Measurements from ENCODE around the gene TMEM19. TPM values are rescaled to one million over a fixed set of nuclear protein-coding genes. Genes with fewer than 3 reads are reported as not detected.
"Not testable (repeated sequence)": the region's sequence is repeated elsewhere in the genome, so short reads cannot be mapped to it uniquely, and the experiment has no call there.

The TMEM19 gene
- total RNA-seq, 1 donor from 2014 or later = 13.7 TPM

GRCh38 chr12:71693126-71693525, 7.2 kb downstream of the TMEM19 start:
- Mint-ChIP-seq H3K9me3 (ENCODE audit: unreplicated experiment) (no peaks in the 10 kb centered on the region), H3K27ac (ENCODE audit: unreplicated experiment) (no peak overlapping the region), H3K27me3 (ENCODE audit: unreplicated experiment) (no peaks in the 10 kb centered on the region), H3K4me3 (ENCODE audit: unreplicated experiment) (no peak overlapping the region), H3K4me1 (ENCODE audit: low read depth, unreplicated experiment) (peaks cover 2% of the 10 kb centered on the region), H3K36me3 (ENCODE audit: unreplicated experiment) (no peaks in the 10 kb centered on the region)
- DNase-seq = no peak
- TF ChIP-seq, protein P1, sequence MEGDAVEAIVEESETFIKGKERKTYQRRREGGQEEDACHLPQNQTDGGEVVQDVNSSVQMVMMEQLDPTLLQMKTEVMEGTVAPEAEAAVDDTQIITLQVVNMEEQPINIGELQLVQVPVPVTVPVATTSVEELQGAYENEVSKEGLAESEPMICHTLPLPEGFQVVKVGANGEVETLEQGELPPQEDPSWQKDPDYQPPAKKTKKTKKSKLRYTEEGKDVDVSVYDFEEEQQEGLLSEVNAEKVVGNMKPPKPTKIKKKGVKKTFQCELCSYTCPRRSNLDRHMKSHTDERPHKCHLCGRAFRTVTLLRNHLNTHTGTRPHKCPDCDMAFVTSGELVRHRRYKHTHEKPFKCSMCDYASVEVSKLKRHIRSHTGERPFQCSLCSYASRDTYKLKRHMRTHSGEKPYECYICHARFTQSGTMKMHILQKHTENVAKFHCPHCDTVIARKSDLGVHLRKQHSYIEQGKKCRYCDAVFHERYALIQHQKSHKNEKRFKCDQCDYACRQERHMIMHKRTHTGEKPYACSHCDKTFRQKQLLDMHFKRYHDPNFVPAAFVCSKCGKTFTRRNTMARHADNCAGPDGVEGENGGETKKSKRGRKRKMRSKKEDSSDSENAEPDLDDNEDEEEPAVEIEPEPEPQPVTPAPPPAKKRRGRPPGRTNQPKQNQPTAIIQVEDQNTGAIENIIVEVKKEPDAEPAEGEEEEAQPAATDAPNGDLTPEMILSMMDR (IDR thresholded peaks at IDR 0.05; ENCODE audit: partially characterized antibody, unreplicated experiment) = no peak

DNA sequence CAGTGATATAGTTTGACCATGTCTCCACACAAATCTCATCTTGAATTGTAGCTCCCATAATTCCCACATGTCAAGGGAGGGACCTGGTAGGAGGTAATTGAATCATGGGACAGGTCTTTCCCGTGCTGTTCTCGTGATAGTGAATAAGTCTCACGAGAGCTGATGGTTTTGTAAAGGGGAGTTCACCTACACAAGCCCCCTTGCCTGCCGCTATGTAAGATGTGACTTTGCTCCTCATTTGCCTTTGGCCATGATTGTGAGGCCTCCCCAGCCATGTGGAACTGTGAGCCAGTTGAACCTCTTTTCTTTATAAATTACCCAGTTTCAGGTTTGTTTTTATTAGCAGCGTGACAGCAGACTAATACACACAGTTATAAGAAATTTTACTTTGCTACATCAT, 7.8 kb downstream of the TMEM19 start:
- not testable (repeated sequence) for H3K27ac Mint-ChIP-seq (ENCODE audit: unreplicated experiment); H3K4me1 Mint-ChIP-seq (ENCODE audit: low read depth, unreplicated experiment); H3K27me3 Mint-ChIP-seq (ENCODE audit: unreplicated experiment); H3K4me3 Mint-ChIP-seq (ENCODE audit: unreplicated experiment); DNase-seq; H3K36me3 Mint-ChIP-seq (ENCODE audit: unreplicated experiment); H3K9me3 Mint-ChIP-seq (ENCODE audit: unreplicated experiment)

DNA sequence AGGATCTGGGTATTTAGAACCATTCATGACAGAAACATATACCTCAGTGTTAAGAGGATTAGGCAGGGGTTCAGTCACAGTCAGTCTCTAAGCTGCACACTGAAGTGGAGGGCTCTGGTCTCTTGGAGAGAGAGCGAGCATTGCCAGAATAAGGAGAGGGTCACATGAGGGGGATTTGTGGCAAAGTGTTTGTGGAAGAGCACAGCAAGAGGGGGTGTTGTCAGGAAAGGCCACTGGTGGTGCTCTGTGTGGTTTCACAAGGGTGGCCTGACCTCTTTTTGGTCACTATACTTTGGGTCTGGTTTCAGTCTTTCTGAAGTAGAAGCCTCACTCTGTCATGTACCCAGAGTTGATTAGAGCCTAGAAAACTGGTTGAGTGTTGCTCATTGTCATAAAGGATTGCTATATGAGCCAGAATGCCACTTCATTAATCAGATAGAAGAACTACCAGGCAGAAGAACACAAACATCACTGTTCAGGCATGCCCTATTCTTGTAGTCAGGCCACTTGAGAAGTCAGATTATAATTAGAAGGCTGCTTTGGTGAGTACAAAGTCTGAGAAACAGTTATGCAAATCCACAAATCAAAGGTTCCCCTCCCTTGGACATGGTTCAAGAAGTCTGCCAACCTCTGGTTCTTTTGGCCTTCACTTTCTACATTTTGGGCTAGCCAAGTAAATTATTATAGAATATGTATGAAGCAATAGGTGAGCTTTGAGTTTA, 8.4 kb downstream of the TMEM19 start:
- H3K36me3 Mint-ChIP-seq (ENCODE audit: unreplicated experiment) = no peaks in the 10 kb centered on the region
- H3K9me3 Mint-ChIP-seq (ENCODE audit: unreplicated experiment) = no peaks in the 10 kb centered on the region
- H3K4me3 Mint-ChIP-seq (ENCODE audit: unreplicated experiment) = no peak overlapping the region
- TF ChIP-seq, protein P1 (IDR thresholded peaks at IDR 0.05; ENCODE audit: partially characterized antibody, unreplicated experiment) = no peak
- no peak overlapping the region for H3K27ac Mint-ChIP-seq (ENCODE audit: unreplicated experiment)
- no peaks in the 10 kb centered on the region for H3K27me3 Mint-ChIP-seq (ENCODE audit: unreplicated experiment)
- DNase-seq = no peak
- H3K4me1 Mint-ChIP-seq (ENCODE audit: low read depth, unreplicated experiment) = peaks cover 2% of the 10 kb centered on the region

- no peak overlapping the region for H3K4me3 Mint-ChIP-seq (ENCODE audit: unreplicated experiment)
- TF ChIP-seq, protein P1 (IDR thresholded peaks at IDR 0.05; ENCODE audit: partially characterized antibody, unreplicated experiment) = no peak
- H3K9me3 Mint-ChIP-seq (ENCODE audit: unreplicated experiment) = no peaks in the 10 kb centered on the region
- H3K4me1 Mint-ChIP-seq (ENCODE audit: low read depth, unreplicated experiment) = peaks cover 2% of the 10 kb centered on the region
- H3K36me3 Mint-ChIP-seq (ENCODE audit: unreplicated experiment) = no peaks in the 10 kb centered on the region
- no peak for DNase-seq
- no peak overlapping the region for H3K27ac Mint-ChIP-seq (ENCODE audit: unreplicated experiment)
- no peaks in the 10 kb centered on the region for H3K27me3 Mint-ChIP-seq (ENCODE audit: unreplicated experiment)
These were observed 9.9 kb downstream of the TMEM19 start for GRCh38 chr12:71695782-71696181.

- not testable (repeated sequence) for H3K4me1 Mint-ChIP-seq (ENCODE audit: low read depth, unreplicated experiment); H3K9me3 Mint-ChIP-seq (ENCODE audit: unreplicated experiment); H3K4me3 Mint-ChIP-seq (ENCODE audit: unreplicated experiment); DNase-seq; H3K36me3 Mint-ChIP-seq (ENCODE audit: unreplicated experiment); H3K27me3 Mint-ChIP-seq (ENCODE audit: unreplicated experiment); H3K27ac Mint-ChIP-seq (ENCODE audit: unreplicated experiment)
These were observed 16.3 kb downstream of the TMEM19 start for GRCh38 chr12:71702181-71702580.

- Mint-ChIP-seq H3K27me3 (ENCODE audit: unreplicated experiment) (no peaks in the 10 kb centered on the region), H3K27ac (ENCODE audit: unreplicated experiment) (no peak overlapping the region), H3K9me3 (ENCODE audit: unreplicated experiment) (no peaks in the 10 kb centered on the region), H3K4me3 (ENCODE audit: unreplicated experiment) (no peak overlapping the region), H3K4me1 (ENCODE audit: low read depth, unreplicated experiment) (no peaks in the 10 kb centered on the region), H3K36me3 (ENCODE audit: unreplicated experiment) (no peaks in the 10 kb centered on the region)
- TF ChIP-seq, protein P1 (IDR thresholded peaks at IDR 0.05; ENCODE audit: partially characterized antibody, unreplicated experiment) = no peak
- no peak for DNase-seq
These were observed 16.7 kb downstream of the TMEM19 start for GRCh38 chr12:71702590-71702989.

All from glutamatergic neuron (in vitro differentiated cells).